ENCODE measurements around the gene ZNF549. TPM values are rescaled to one million over a fixed set of nuclear protein-coding genes. Genes with fewer than 3 reads are reported as not detected.

ZNF549 gene
- total and polyA plus RNA-seq, 10 of the 15 experiments (the other 5 are each of a cell fraction or from before 2014, with no cell fraction given): 0.73 to 4.0 (median 2.3) TPM

DNA sequence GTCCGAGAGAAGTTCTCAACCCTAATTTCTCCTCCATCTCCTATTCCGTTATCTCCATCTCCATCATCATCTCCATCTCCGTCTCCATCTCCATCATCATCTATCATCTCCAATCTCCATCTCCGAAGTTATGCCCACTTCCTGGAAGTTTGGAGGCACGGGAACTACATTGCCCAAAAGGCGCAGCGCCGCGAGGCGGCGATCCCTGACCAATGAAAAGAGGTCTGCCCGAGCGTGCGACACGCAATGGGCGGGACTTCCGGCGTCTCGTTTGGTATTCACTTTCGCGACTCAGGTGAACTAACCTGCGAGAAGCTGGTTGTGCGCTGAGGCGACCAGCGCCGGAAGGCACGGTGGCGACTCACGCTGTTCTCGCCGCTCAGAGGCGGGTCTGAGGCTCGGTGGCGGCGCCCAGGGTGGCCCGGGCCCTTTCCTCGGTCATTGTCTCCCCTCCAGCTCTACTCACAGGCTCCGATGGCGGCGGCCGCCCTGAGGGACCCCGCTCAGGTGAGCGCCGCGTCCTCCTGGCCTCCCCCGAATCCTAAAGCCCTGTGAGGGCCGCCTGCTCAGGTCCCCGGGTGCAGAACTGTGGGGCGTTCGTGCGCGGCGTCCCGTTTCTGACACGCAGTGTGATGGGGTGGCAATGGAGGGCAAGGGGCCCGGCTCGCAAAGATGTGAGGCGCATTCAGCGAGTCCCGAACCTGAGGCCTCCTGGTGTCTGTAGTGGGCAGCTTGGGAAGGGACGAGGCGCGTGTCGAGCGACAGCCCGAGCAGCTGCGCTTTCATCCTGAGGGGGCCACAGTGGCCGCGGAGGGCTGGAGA is 39.5 kb upstream of the ZNF549 start, which contains the start of gene ZNF419 (continued):
- 0 out of 2 replicates have a peak, but pooled peaks have one; percentile 30 for TF ChIP-seq NR2C1 (IDR thresholded peaks at IDR 0.05)
- peak; percentile 56; the same call in 1 of the 2 replicates for TF ChIP-seq ZNF207 (IDR thresholded peaks at IDR 0.05; ENCODE audit: borderline replicate concordance)
- peak; percentile 65 to 73; a peak in 3 of 4 replicates for TF ChIP-seq BHLHE40 (IDR thresholded peaks at IDR 0.05; ENCODE audit: borderline replicate concordance in 1 of 2, low read depth in 2 of 2, low read length in 1 of 2)
- TF ChIP-seq CBFB (IDR thresholded peaks at IDR 0.05; ENCODE audit: low read depth): 0 out of 2 replicates have a peak, but pooled peaks have one; percentile 28
- TF ChIP-seq GABPA (IDR thresholded peaks at IDR 0.05; ENCODE audit: low read depth): peak; percentile 96
- TF ChIP-seq RELB (IDR thresholded peaks at IDR 0.05; ENCODE audit: low read depth): 0 out of 2 replicates have a peak, but pooled peaks have one; percentile 20
- TF ChIP-seq PKNOX1 (IDR thresholded peaks at IDR 0.05): peak; percentile 57
- TF ChIP-seq CREM (IDR thresholded peaks at IDR 0.05; ENCODE audit: low read depth): peak; percentile 96
- peak; percentile 94 for TF ChIP-seq SIX5 (IDR thresholded peaks at IDR 0.05; ENCODE audit: low read depth, low read length, severe bottlenecking)
- TF ChIP-seq ZBTB40 (IDR thresholded peaks at IDR 0.05; ENCODE audit: borderline replicate concordance): peak; percentile 93
- 0 out of 2 replicates have a peak, but pooled peaks have one; percentile 49 for TF ChIP-seq MXI1 (IDR thresholded peaks at IDR 0.05; ENCODE audit: low read depth, low read length)
- peak; percentile 62; the same call in 1 of the 2 replicates for TF ChIP-seq TAF1 (IDR thresholded peaks at IDR 0.05; ENCODE audit: borderline replicate concordance, low read depth, low read length)
- peak; percentile 94 for TF ChIP-seq CHD2 (IDR thresholded peaks at IDR 0.05; ENCODE audit: borderline replicate concordance, low read depth, low read length)
- TF ChIP-seq RUNX3 (IDR thresholded peaks at IDR 0.05; ENCODE audit: low read length): 0 out of 2 replicates have a peak, but pooled peaks have one; percentile 25
- TF ChIP-seq TARDBP (IDR thresholded peaks at IDR 0.05; ENCODE audit: borderline replicate concordance): peak; percentile 77
- TF ChIP-seq SP1 (IDR thresholded peaks at IDR 0.05; ENCODE audit: low read depth, low read length): peak; percentile 90
- TF ChIP-seq E2F4 (IDR thresholded peaks at IDR 0.05; ENCODE audit: low read depth, low read length): 0 out of 2 replicates have a peak, but pooled peaks have one; percentile 18
- peak in 1 of 2 experiments; percentile 60; a peak in 1 of 3 replicates for TF ChIP-seq EGR1 (IDR thresholded peaks at IDR 0.05; ENCODE audit: borderline replicate concordance in 1 of 2, low read depth in 2 of 2, low read length in 2 of 2)
- 0 out of 4 replicates have a peak, but pooled peaks of 1 of the 2 experiments have one; percentile 42 for TF ChIP-seq SRF (IDR thresholded peaks at IDR 0.05; ENCODE audit: low read depth in 2 of 2, low read length in 2 of 2)
- TF ChIP-seq NBN (IDR thresholded peaks at IDR 0.05): 0 out of 2 replicates have a peak, but pooled peaks have one; percentile 57
- TF ChIP-seq BACH1 (IDR thresholded peaks at IDR 0.05; ENCODE audit: borderline replicate concordance): 0 out of 2 replicates have a peak, but pooled peaks have one; percentile 16

All from GM12878 (cell line).